ENCODE results near the gene GABRD.

Gene GABRD

GRCh38 chr1:2019172-2019543 lies at the start of gene GABRD:
GABRD (plus strand) TSS chr1:2019345; CDS start chr1:2019424, 79 bp downstream.
- ChIA-PET POLR2A (no interaction called here), CTCF (no interaction called here)
- no peak for DNase-seq (ENCODE audit: extremely low spot score)
- TF ChIP-seq CTCF (IDR thresholded peaks at IDR 0.05; ENCODE audit: control extremely low read depth, extremely low read depth, low read depth, missing control alignments): no peak

GRCh38 chr1:1969505-1969900 lies 49.6 kb upstream of the GABRD start:
- CTCF ChIA-PET: interaction anchor here (1.1 to 1.3 kb wide), 2 partner anchors 9 kb away, joined by 3 read pairs; no protein-coding TSS in a partner anchor
- no peak for TF ChIP-seq CTCF (IDR thresholded peaks at IDR 0.05; ENCODE audit: control extremely low read depth, extremely low read depth, low read depth, missing control alignments)
- DNase-seq (ENCODE audit: extremely low spot score): no peak
- POLR2A ChIA-PET: no interaction called here

GRCh38 chr1:1969953-1970716 lies 49.0 kb upstream of the GABRD start:
- ChIA-PET POLR2A (no interaction called here), CTCF (no interaction called here)
- DNase-seq (ENCODE audit: extremely low spot score): no peak
- TF ChIP-seq CTCF (IDR thresholded peaks at IDR 0.05; ENCODE audit: control extremely low read depth, extremely low read depth, low read depth, missing control alignments): no peak

- POLR2A ChIA-PET: no interaction called here
- no peak for TF ChIP-seq CTCF (IDR thresholded peaks at IDR 0.05; ENCODE audit: control extremely low read depth, extremely low read depth, low read depth, missing control alignments)
- DNase-seq (ENCODE audit: extremely low spot score): no peak
- CTCF ChIA-PET: no interaction called here
Measured at GRCh38 chr1:1971017-1971416, 48.1 kb upstream of the GABRD start.

- no peak for DNase-seq (ENCODE audit: extremely low spot score)
- CTCF ChIA-PET: no interaction called here
Measured at GRCh38 chr1:1971688-1972087, 47.5 kb upstream of the GABRD start.

GRCh38 chr1:1972976-1973715 lies 46.0 kb upstream of the GABRD start:
- TF ChIP-seq CTCF (IDR thresholded peaks at IDR 0.05; ENCODE audit: control extremely low read depth, extremely low read depth, low read depth, missing control alignments): no peak
- POLR2A ChIA-PET: no interaction called here
- no peak for DNase-seq (ENCODE audit: extremely low spot score)
- CTCF ChIA-PET: no interaction called here

More at GRCh38 chr1:1971688-1972087, 47.5 kb upstream of the GABRD start:
- POLR2A ChIA-PET: no interaction called here
- TF ChIP-seq CTCF (IDR thresholded peaks at IDR 0.05; ENCODE audit: control extremely low read depth, extremely low read depth, low read depth, missing control alignments): no peak

All from GM10248 (cell line).